IMR-90 (cell line): ENCODE results near the gene ZNF488. TPM values are rescaled to one million over a fixed set of nuclear protein-coding genes. Genes with fewer than 3 reads are reported as not detected.

Experiments used
- ATAC-seq: fragments of 200-7000 bp; cut with Tn5 transposase; 2 replicates; pipeline ENCODE4 v1.9.1; 2020; ENCODE audit warnings: low read depth, mild to moderate bottlenecking, moderate library complexity
- BruUV-seq: library from RNA; stranded (reverse); fragments of 400-500 nt; replicated peaks from 2 replicates; lab custom pipeline; 2021; lab: Mats Ljungman, UMichigan
- CTCF ChIA-PET: fragments of 300-600 bp; formaldehyde crosslinking; extraction: SDS; loops from one replicate; lab custom pipeline; 2021; ENCODE audit warnings: antibody characterized with exemption; lab: Yijun Ruan, JAX
- POLR2A ChIA-PET: fragments of 300-600 bp; sonication (Branson Sonifier 250); formaldehyde crosslinking; loops from one replicate; lab custom pipeline; 2022; ENCODE audit warnings: antibody characterized with exemption; ENCODE audit not compliant: unreplicated experiment; lab: Charles Lee
- DNase-seq: peaks from one replicate; pipeline ENCODE4 v3.0.0; 2013
- H2AFZ ChIP-seq: replicated peaks from 2 replicates; pipeline ENCODE3; 2013; ENCODE audit warnings: low read length, mild to moderate bottlenecking; ENCODE audit not compliant: poor library complexity
- H2AK5ac ChIP-seq: 2 replicates; pipeline ENCODE4 v1.6.1; 2013; ENCODE audit warnings: low read depth, low read length, inconsistent platforms
- H2AK9ac ChIP-seq: replicated peaks from 2 replicates; pipeline ENCODE3; 2013; ENCODE audit warnings: mild to moderate bottlenecking, low read depth, low read length, moderate library complexity; ENCODE audit not compliant: poor library complexity
- H2BK120ac ChIP-seq: 2 replicates; pipeline ENCODE4 v1.6.1; 2013; ENCODE audit warnings: low read depth, low read length, inconsistent platforms
- H2BK15ac ChIP-seq: 3 replicates; pipeline ENCODE4 v1.6.1; 2013; ENCODE audit warnings: low read depth, low read length, inconsistent platforms
- H2BK20ac ChIP-seq: 2 replicates; pipeline ENCODE4 v1.6.1; 2013; ENCODE audit warnings: low read depth, mild to moderate bottlenecking, inconsistent platforms, low read length, moderate library complexity
- H2BK5ac ChIP-seq: 2 replicates; pipeline ENCODE4 v1.6.1; 2013; ENCODE audit warnings: mild to moderate bottlenecking, low read depth, low read length, inconsistent platforms; ENCODE audit not compliant: poor library complexity, severe bottlenecking
- H3K14ac ChIP-seq: replicated peaks from 2 replicates; pipeline ENCODE4 v1.6.1; 2013; ENCODE audit warnings: low read depth, low read length, inconsistent platforms
- H3K18ac ChIP-seq: 2 replicates; pipeline ENCODE4 v1.6.1; 2013; ENCODE audit warnings: low read depth, low read length, control low read depth
- H3K23ac ChIP-seq: 2 replicates; pipeline ENCODE4 v1.6.1; 2013; ENCODE audit warnings: low read depth, low read length, inconsistent platforms
- H3K27ac ChIP-seq: 2 replicates; pipeline ENCODE4 v1.5.1; 2013; ENCODE audit warnings: mild to moderate bottlenecking, control low read depth, low read length; ENCODE audit not compliant: insufficient read depth
- H3K27me3 ChIP-seq: 2 replicates; pipeline ENCODE4 v1.6.1; 2013; ENCODE audit warnings: low read length; ENCODE audit not compliant: control insufficient read depth, insufficient read depth
- H3K36me3 ChIP-seq: 2 replicates; pipeline ENCODE4 v1.6.1; 2013; ENCODE audit warnings: low read length, mixed read lengths; ENCODE audit not compliant: control insufficient read depth, insufficient read depth
- H3K4ac ChIP-seq: 2 replicates; pipeline ENCODE4 v1.6.1; 2013; ENCODE audit warnings: low read depth, low read length, inconsistent platforms
- H3K4me1 ChIP-seq: 2 replicates; pipeline ENCODE4 v1.6.1; 2013; ENCODE audit warnings: low read length, mixed read lengths; ENCODE audit not compliant: control insufficient read depth, insufficient read depth
- H3K4me2 ChIP-seq: 2 replicates; pipeline ENCODE4 v1.6.1; 2013; ENCODE audit warnings: low read depth, mild to moderate bottlenecking, control low read depth, low read length, moderate library complexity
- H3K4me3 ChIP-seq: 2 replicates; pipeline ENCODE4 v1.5.1; 2013; ENCODE audit warnings: low read depth, mild to moderate bottlenecking, control low read depth, low read length, moderate library complexity; ENCODE audit not compliant: insufficient read depth
- H3K56ac ChIP-seq: 2 replicates; pipeline ENCODE4 v1.6.1; 2013; ENCODE audit warnings: low read length, inconsistent platforms; ENCODE audit not compliant: insufficient read depth; ENCODE audit errors: extremely low read depth
- H3K79me1 ChIP-seq, 2 experiments: 2 replicates each; pipeline ENCODE4 v1.6.1; 2013; ENCODE audit warnings: low read length in 2 of 2, inconsistent platforms in 1 of 2, low read depth in 1 of 2
- H3K9ac ChIP-seq: 2 replicates; pipeline ENCODE4 v1.6.1; 2013; ENCODE audit warnings: low read depth, low read length, control low read depth
- H3K9me1 ChIP-seq: 2 replicates; pipeline ENCODE4 v1.6.1; 2013; ENCODE audit warnings: low read length, inconsistent platforms; ENCODE audit not compliant: insufficient read depth
- H3K9me3 ChIP-seq: 2 replicates; pipeline ENCODE4 v1.6.1; 2013; ENCODE audit warnings: low read length; ENCODE audit not compliant: control insufficient read depth, insufficient read depth
- H4K20me1 ChIP-seq: 2 replicates; pipeline ENCODE4 v1.6.1; 2013; ENCODE audit warnings: low read length, inconsistent platforms; ENCODE audit not compliant: insufficient read depth
- H4K5ac ChIP-seq: 2 replicates; pipeline ENCODE4 v1.6.1; 2013; ENCODE audit warnings: mild to moderate bottlenecking, low read depth, low read length, control low read depth
- H4K8ac ChIP-seq, 2 experiments: 2 replicates each; pipeline ENCODE4 v1.6.1; 2013; ENCODE audit warnings: low read depth in 2 of 2, low read length in 2 of 2, control low read depth in 1 of 2, inconsistent platforms in 1 of 2
- H4K91ac ChIP-seq: 2 replicates; pipeline ENCODE4 v1.6.1; 2013; ENCODE audit warnings: low read depth, low read length, inconsistent platforms; ENCODE audit not compliant: insufficient read depth
- MAFK ChIP-seq: IDR thresholded peaks from 2 replicates; pipeline ENCODE4 v1.6.1; 2012; ENCODE audit warnings: low read depth, low read length, improper control_type of control experiment
- WGBS, 2 experiments: methylation state at CpG; one replicate each; pipeline versions ENCODE4 v1.1.5 to v1.1.7; 2013; ENCODE audit warnings: missing lambda C conversion rate in 2 of 2; ENCODE audit not compliant: insufficient read length in 1 of 2; ENCODE audit errors: extremely low coverage in 2 of 2; 5-methylcytosine and 5-hydroxymethylcytosine counted together
- dilution Hi-C: fragments of 300-500 bp; cut with HindIII; formaldehyde crosslinking; loops from one replicate; pipeline ENCODE4 v1.14.3; 2018; ENCODE audit warnings: low sequenced_read_pairs; ENCODE audit not compliant: unreplicated experiment
- in situ Hi-C: fragments of 300-500 bp; cut with MboI; formaldehyde crosslinking; loops from 3 replicates; pipeline ENCODE4 v1.14.3; 2019; ENCODE audit warnings: low sequenced_read_pairs, inconsistent platforms, mixed read lengths
- intact Hi-C: fragments of 100-400 bp; cut with micrococcal nuclease; formaldehyde crosslinking; loops from 2 replicates; pipeline ENCODE4 v1.10.0; 2022
- polyA plus RNA-seq, 3 experiments: library from polyadenylated mRNA; depleted of rRNA; stranded (reverse); fragments of >200 nt; gene quantifications; 2 replicates each; pipeline ENCODE4 v1.2.3, GENCODE V29; 2012; ENCODE audit warnings: low replicate concordance in 1 of 3
- total RNA-seq: library from RNA; depleted of rRNA; stranded (reverse); fragments of >200 nt; gene quantifications from 2 replicates; pipeline ENCODE4 v1.2.3, GENCODE V29; 2012
- TF ChIP-seq, protein P1 (sequence below): fragments of 150-350 bp; IDR thresholded peaks from 2 replicates; pipeline ENCODE4 v1.6.1; 2017; ENCODE audit warnings: mild to moderate bottlenecking, antibody characterized with exemption, low read length, low read depth

Gene ZNF488
- total and polyA plus RNA-seq, 2 of the 4 experiments (the other 2 are of a cell fraction), result under 0.01 to 0.14 TPM

DNA sequence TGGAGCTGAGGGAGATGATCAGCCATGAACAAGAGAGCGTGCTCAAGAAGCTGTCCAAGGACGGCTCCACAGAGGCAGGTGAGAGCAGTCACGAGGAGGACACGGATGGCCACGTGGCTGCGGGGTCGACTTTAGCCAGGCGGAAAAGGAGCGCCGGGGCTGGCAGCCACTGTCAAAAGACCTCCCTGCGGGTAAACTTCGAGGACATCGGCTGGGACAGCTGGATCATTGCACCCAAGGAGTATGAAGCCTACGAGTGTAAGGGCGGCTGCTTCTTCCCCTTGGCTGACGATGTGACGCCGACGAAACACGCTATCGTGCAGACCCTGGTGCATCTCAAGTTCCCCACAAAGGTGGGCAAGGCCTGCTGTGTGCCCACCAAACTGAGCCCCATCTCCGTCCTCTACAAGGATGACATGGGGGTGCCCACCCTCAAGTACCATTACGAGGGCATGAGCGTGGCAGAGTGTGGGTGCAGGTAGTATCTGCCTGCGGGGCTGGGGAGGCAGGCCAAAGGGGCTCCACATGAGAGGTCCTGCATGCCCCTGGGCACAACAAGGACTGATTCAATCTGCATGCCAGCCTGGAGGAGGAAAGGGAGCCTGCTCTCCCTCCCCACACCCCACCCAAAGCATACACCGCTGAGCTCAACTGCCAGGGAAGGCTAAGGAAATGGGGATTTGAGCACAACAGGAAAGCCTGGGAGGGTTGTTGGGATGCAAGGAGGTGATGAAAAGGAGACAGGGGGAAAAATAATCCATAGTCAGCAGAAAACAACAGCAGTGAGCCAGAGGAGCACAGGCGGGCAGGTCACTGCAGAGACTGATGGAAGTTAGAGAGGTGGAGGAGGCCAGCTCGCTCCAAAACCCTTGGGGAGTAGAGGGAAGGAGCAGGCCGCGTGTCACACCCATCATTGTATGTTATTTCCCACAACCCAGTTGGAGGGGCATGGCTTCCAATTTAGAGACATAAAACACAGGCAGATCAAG, 58.5 kb downstream of the ZNF488 start:
- Histone ChIP-seq H2BK20ac (no peak overlapping the region), H3K9me3 (no peaks in the 10 kb centered on the region), H2BK5ac (no peak overlapping the region), H3K56ac (no peak overlapping the region), H4K20me1 (no peaks in the 10 kb centered on the region), H3K4me1 (no peaks in the 10 kb centered on the region), H2AK5ac (no peak overlapping the region), H3K4me2 (no peak overlapping the region), H3K36me3 (no peaks in the 10 kb centered on the region), H4K91ac (no peak overlapping the region), H3K9me1 (peaks cover 4% of the 10 kb centered on the region; the same call in 1 of the 2 replicates), H3K4ac (no peak overlapping the region), H3K27ac (no peak overlapping the region), H2BK15ac (no peak overlapping the region), H3K4me3 (no peak overlapping the region), H4K8ac (no peak overlapping the region), H3K23ac (no peak overlapping the region), H3K18ac (no peak overlapping the region), H4K5ac (no peak overlapping the region), H3K27me3 (peaks cover 36% of the 10 kb centered on the region), H3K79me1 (no peaks in the 10 kb centered on the region), H2AK9ac (peak overlapping the region; percentile 65), H2AFZ (no peak overlapping the region), H2BK120ac (no peak overlapping the region), H3K9ac (no peak overlapping the region), H3K14ac (no peak overlapping the region)
- POLR2A ChIA-PET, result no interaction called here
- CTCF ChIA-PET, result no interaction called here
- intact Hi-C loops, result no loop called here
- WGBS, 2 experiments, result 91% methylated on average over 16 of the region's 30 CpGs; no CpG with 5 or more reads in 1 of the 2 experiments
- TF ChIP-seq, protein P1, sequence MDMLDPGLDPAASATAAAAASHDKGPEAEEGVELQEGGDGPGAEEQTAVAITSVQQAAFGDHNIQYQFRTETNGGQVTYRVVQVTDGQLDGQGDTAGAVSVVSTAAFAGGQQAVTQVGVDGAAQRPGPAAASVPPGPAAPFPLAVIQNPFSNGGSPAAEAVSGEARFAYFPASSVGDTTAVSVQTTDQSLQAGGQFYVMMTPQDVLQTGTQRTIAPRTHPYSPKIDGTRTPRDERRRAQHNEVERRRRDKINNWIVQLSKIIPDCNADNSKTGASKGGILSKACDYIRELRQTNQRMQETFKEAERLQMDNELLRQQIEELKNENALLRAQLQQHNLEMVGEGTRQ, result no peak
- TF ChIP-seq MAFK, result peak; percentile 87
- dilution Hi-C loops, result no loop called here
- ATAC-seq (no peak), DNase-seq (no peak)
- no TSS peak for BruUV-seq
- in situ Hi-C loops, result no loop called here
